Brain microvascular endothelial cell (primary cell): ENCODE results near the gene GINS1.

Source experiments
- DNase-seq: peaks from one replicate; pipeline ENCODE4 v3.0.0-alpha.2; 2020
- H3K27ac ChIP-seq: fragments of 250-450 bp; sonication (Bioruptor Pico); 2 replicates; pipeline ENCODE4 v1.5.1; 2020; ENCODE audit warnings: mild to moderate bottlenecking, moderate library complexity
- H3K27me3 ChIP-seq: fragments of 250-450 bp; sonication (Bioruptor Pico); replicated peaks from 2 replicates; pipeline ENCODE4 v1.5.1; 2020; ENCODE audit warnings: mild to moderate bottlenecking
- H3K36me3 ChIP-seq: fragments of 250-450 bp; sonication (Bioruptor Pico); replicated peaks from 2 replicates; pipeline ENCODE4 v1.5.1; 2020; ENCODE audit warnings: mild to moderate bottlenecking
- H3K4me3 ChIP-seq: 2 replicates; pipeline ENCODE4 v1.5.1; 2011; ENCODE audit warnings: low read depth, mild to moderate bottlenecking, control low read depth, low read length, moderate library complexity
- CTCF ChIP-seq: IDR thresholded peaks from 2 replicates; pipeline ENCODE4 v1.5.1; 2011; ENCODE audit warnings: low read depth, mild to moderate bottlenecking, moderate library complexity, low read length, control low read depth, inconsistent platforms; ENCODE audit errors: missing control alignments
- in situ Hi-C: cut with HindIII; loops from 2 replicates; pipeline ENCODE4 v1.10.0; 2017; ENCODE audit warnings: low sequenced_read_pairs, low pct_ligation_motif_present

GINS1 gene

GRCh38 chr20:25407311-25408169 lies at the start of gene GINS1:
TSS of gene GINS1 (plus strand) at chr20:25407673. CDS start at chr20:25407821, 148 bp downstream.
- H3K27me3 ChIP-seq: no peaks in the 10 kb centered on the region
- no peak for TF ChIP-seq CTCF
- DNase-seq: peak; percentile 85
- in situ Hi-C loops: no loop called here
- H3K36me3 ChIP-seq: no peaks in the 10 kb centered on the region
- peak within 1 kb of the TSS; percentile 87 for H3K4me3 ChIP-seq
- H3K27ac ChIP-seq: peak within 1 kb of the TSS; percentile 33

DNA sequence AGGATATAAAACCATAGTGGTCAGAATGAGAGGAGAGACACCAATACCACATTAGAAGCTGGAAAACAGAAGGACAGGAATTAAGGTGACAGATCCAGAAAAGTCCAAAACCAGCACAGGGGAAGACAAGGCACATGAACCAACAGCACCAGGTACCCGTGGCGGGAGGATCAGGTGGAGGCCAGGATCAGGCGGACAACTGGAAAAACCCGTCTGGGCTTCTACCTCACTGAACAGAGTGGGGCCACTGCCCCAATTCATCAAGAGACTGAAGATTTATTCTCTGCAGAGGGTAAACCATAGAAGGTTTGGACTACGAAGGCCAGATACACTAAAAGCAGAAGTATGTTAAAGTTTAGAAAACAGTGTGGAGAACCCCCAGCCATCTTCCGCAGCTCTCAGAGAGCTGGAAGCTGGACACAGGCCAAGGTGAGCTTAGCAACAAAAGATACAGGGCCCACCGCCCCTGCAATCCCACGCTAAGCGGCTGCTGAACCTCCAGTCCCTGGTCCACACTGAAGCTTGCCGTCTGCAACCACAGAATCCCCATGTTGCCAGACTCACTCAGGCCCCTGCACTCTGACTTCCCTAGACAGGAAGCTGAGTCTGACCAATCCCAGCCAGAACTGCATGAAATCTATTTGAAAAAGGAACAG lies 46.7 kb upstream of the GINS1 start:
- peak; percentile 75 for DNase-seq
- no peaks in the 10 kb centered on the region for H3K27me3 ChIP-seq
- no peaks in the 10 kb centered on the region for H3K36me3 ChIP-seq
- no peak for TF ChIP-seq CTCF
- no peak overlapping the region for H3K4me3 ChIP-seq
- in situ Hi-C loops: no loop called here
- H3K27ac ChIP-seq: peak overlapping the region; percentile 74

- Histone ChIP-seq H3K36me3 (no peaks in the 10 kb centered on the region), H3K4me3 (no peak overlapping the region), H3K27me3 (no peaks in the 10 kb centered on the region), H3K27ac (peak overlapping the region; percentile 74)
- no peak for TF ChIP-seq CTCF
- DNase-seq: peak; percentile 40
- in situ Hi-C loops: no loop called here
Measured at GRCh38 chr20:25361287-25361683, 46.2 kb upstream of the GINS1 start.

- H3K4me3 ChIP-seq: no peak overlapping the region
- no peak overlapping the region for H3K27ac ChIP-seq
- in situ Hi-C loops: no loop called here
- no peaks in the 10 kb centered on the region for H3K27me3 ChIP-seq
- no peaks in the 10 kb centered on the region for H3K36me3 ChIP-seq
- DNase-seq: peak; percentile 28
- TF ChIP-seq CTCF: no peak
Measured at GRCh38 chr20:25364180-25364788, 43.2 kb upstream of the GINS1 start.

DNA sequence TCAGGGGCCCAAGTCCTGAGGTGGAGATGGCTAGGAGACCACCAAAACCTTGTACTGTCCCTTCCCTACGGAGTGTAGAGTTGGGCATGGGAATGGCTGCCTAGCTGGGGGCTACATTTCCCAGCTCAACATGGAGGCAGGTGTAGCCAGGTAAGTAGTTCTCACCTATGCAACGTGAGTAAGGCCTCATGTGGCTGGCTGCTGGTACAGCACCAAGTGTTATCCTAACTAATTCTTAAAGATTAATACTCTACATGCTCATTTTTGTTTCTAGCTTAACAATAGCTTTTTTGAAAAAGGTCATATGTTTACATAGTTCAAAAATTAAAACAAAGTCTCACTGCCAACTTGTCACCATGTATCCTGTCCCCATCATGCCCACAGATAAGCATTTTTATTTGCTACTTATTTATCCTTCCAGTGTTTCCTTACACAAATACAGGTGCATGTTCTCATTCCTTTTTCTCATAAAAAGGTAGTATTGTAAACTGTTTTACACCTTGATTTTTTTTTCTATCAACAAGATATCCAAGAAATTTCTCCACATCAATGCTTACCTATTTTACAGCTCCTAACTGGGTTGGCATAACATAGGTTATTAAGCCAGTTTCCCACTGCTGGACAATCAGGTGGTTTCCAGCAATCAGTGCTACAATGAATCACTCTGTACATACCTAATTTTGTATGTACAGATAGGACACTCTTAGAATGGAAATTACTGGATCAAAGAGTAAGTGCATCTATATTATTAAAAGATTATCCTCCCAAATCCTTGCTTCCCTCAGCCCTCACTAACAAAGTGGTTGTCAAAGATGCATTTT lies 42.4 kb upstream of the GINS1 start:
- no peaks in the 10 kb centered on the region for H3K27me3 ChIP-seq
- no peak overlapping the region for H3K27ac ChIP-seq
- H3K36me3 ChIP-seq: no peaks in the 10 kb centered on the region
- DNase-seq: no peak
- no peak for TF ChIP-seq CTCF
- in situ Hi-C loops: no loop called here
- no peak overlapping the region for H3K4me3 ChIP-seq
